ENCODE measurements around the gene PTTG1IP. TPM values are rescaled to one million over a fixed set of nuclear protein-coding genes. Genes with fewer than 3 reads are reported as not detected.

Gene PTTG1IP
- total RNA-seq, 2 experiments from 2014 or later = 60.7 to 61.8 TPM

GRCh38 chr21:44903050-44903685, 29.7 kb upstream of the PTTG1IP start:
- no peaks in the 10 kb centered on the region for H3K27me3 Mint-ChIP-seq
- ChIA-PET POLR2A (interaction anchor here (1.3 kb wide), 1 partner anchor 24 kb away, joined by 4 read pairs; no protein-coding TSS in a partner anchor), CTCF (no interaction called here)
- H3K9me3 Mint-ChIP-seq = no peaks in the 10 kb centered on the region
- H3K4me1 Mint-ChIP-seq (ENCODE audit: low read depth) = peaks cover 19% of the 10 kb centered on the region
- H3K27ac Mint-ChIP-seq = no peak overlapping the region
- DNase-seq = no peak
- H3K4me3 Mint-ChIP-seq = no peak overlapping the region
- intact Hi-C loops (cut with micrococcal nuclease) = no loop called here
- TF ChIP-seq, protein P1, sequence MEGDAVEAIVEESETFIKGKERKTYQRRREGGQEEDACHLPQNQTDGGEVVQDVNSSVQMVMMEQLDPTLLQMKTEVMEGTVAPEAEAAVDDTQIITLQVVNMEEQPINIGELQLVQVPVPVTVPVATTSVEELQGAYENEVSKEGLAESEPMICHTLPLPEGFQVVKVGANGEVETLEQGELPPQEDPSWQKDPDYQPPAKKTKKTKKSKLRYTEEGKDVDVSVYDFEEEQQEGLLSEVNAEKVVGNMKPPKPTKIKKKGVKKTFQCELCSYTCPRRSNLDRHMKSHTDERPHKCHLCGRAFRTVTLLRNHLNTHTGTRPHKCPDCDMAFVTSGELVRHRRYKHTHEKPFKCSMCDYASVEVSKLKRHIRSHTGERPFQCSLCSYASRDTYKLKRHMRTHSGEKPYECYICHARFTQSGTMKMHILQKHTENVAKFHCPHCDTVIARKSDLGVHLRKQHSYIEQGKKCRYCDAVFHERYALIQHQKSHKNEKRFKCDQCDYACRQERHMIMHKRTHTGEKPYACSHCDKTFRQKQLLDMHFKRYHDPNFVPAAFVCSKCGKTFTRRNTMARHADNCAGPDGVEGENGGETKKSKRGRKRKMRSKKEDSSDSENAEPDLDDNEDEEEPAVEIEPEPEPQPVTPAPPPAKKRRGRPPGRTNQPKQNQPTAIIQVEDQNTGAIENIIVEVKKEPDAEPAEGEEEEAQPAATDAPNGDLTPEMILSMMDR (IDR thresholded peaks at IDR 0.05) = no peak
- no peak for ATAC-seq
- H3K36me3 Mint-ChIP-seq (ENCODE audit: low read depth) = peaks cover 60% of the 10 kb centered on the region

DNA sequence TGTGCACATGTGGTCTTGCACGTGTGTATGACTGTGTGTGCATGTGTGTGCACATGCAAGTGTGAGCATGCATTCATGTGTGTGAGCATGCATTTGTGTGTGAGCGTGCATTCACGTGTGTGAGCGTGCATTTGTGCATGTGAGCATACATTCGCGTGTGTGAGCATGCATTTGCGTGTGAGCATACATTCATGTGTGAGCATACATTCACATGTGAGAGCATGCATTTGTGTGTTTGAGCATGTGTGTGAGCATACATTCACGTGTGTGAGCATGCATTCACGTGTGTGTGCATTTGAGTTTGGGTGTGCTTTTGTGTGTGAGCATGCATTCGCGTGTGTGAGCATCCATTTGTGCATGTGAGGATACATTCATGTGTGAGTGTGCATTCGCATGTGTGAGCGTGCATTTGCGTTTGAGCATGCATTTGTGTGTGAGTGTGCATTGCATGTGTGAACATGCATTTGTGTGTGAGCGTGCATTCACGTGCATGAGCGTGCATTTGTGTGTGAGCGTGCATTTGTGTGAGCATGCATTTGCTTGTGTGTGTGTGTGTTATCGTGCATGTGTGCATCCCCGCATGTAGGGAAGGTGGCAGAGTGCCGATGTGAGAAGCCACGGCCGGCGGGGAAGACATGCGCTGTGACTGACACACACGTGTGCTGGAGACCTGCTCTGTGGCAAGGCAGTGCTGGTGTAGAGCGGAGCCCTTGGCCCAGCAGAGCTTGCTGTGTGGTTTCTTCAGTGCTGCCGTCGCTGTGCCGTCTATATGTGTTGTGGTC, 29.0 kb upstream of the PTTG1IP start:
- no peak for DNase-seq
- ChIA-PET CTCF (no interaction called here), POLR2A (interaction anchor here (1.3 kb wide), 1 partner anchor 25 kb away, joined by 4 read pairs; no protein-coding TSS in a partner anchor)
- TF ChIP-seq, protein P1 (IDR thresholded peaks at IDR 0.05) = no peak
- Mint-ChIP-seq H3K36me3 (ENCODE audit: low read depth) (peaks cover 59% of the 10 kb centered on the region), H3K27ac (no peak overlapping the region), H3K4me1 (ENCODE audit: low read depth) (peaks cover 13% of the 10 kb centered on the region), H3K27me3 (no peaks in the 10 kb centered on the region), H3K4me3 (no peak overlapping the region), H3K9me3 (no peaks in the 10 kb centered on the region)
- intact Hi-C loops (cut with micrococcal nuclease) = no loop called here
- ATAC-seq = no peak

DNA sequence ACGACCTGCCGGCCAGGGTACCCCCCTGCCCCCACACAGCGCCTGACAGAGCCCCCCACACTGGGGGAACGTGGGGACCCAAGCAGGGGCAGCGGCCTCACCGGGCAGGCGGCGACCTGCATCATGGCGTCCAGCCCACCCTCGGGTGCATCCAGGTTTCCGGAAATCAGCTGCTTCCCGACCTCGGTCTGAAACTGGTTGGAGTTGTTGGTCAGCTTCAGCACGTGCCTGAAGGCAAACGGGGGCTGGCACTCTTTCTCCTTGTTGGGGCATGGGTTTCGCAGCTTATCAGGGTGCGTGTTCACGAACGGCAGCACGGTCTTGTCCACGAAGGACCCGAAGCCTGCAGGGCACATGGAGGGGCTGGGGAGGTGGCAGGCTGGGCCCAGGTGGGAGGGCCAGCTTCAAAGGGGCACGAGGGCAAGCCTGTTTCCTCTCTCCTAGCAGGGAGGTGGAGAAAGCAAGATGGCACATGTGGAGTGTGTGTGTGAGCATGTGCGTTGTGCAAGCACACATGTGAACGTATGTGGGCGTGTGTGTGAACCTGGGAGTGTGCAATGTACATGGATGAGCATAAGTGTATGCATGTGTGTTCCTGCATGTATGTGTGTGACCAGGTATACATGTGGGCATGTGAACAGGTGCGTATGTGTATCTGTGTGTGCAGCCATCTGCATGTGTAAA, 28.0 kb upstream of the PTTG1IP start:
- CTCF ChIA-PET = interaction anchor here (0.8 kb wide), 1 partner anchor 30 kb away, joined by 3 read pairs; no protein-coding TSS in a partner anchor
- DNase-seq (no peak), ATAC-seq (no peak)
- TF ChIP-seq, protein P1 (IDR thresholded peaks at IDR 0.05) = no peak
- H3K4me3 Mint-ChIP-seq = no peak overlapping the region
- H3K27ac Mint-ChIP-seq = no peak overlapping the region
- no peaks in the 10 kb centered on the region for H3K27me3 Mint-ChIP-seq
- H3K36me3 Mint-ChIP-seq (ENCODE audit: low read depth) = peaks cover 57% of the 10 kb centered on the region
- H3K4me1 Mint-ChIP-seq (ENCODE audit: low read depth) = peaks cover 12% of the 10 kb centered on the region
- H3K9me3 Mint-ChIP-seq = no peaks in the 10 kb centered on the region
- intact Hi-C loops (cut with micrococcal nuclease) = no loop called here
- POLR2A ChIA-PET = interaction anchor here (0.6 to 17.0 kb wide), 3 partner anchors 10 to 55 kb away, joined by 3 to 166 read pairs (median 4); partner anchors contain the start of gene PTTG1IP

DNA sequence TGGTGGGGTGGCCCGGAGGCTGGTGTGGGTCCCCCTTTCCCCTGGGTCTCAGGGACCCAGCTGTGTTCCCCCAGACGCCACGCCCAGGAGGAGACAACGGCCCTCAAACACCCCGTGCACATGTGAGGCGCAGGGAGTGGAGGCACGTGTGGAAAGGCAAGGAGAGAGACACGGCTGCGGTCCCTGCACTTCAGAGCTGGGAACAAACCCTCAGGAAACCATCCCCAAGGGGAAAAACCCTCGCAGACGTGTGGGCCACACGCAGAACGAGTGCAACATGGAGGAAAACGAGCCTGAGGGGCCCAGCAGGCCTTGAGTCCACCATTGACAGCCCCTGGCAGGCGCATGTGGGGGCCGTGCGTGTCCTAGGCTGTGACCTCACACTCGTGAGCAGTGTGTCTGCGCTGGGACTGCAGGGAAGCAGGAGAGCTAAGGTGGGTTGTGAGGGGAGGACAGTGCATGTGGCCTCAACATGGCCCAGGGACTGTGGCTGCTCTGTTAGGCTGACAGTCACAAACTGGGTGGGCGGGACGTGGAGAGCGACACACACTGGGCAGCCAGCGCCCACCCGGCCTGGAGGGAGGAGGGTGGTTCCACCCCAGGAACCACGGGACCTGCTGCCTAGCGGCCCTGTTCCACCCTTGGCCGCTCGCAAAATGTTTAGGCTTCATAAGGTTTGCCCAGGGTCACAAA, 27.2 kb upstream of the PTTG1IP start:
- no peak overlapping the region for H3K27ac Mint-ChIP-seq
- TF ChIP-seq, protein P1 (IDR thresholded peaks at IDR 0.05) = no peak
- peaks cover 56% of the 10 kb centered on the region for H3K36me3 Mint-ChIP-seq (ENCODE audit: low read depth)
- ATAC-seq = no peak
- H3K4me3 Mint-ChIP-seq = no peak overlapping the region
- ChIA-PET CTCF (interaction anchor here (0.8 kb wide), 1 partner anchor 31 kb away, joined by 3 read pairs; no protein-coding TSS in a partner anchor), POLR2A (interaction anchor here (0.6 to 17.0 kb wide), 3 partner anchors 11 to 56 kb away, joined by 3 to 166 read pairs (median 4); partner anchors contain the start of gene PTTG1IP)
- DNase-seq = no peak
- peaks cover 10% of the 10 kb centered on the region for H3K4me1 Mint-ChIP-seq (ENCODE audit: low read depth)
- H3K9me3 Mint-ChIP-seq = no peaks in the 10 kb centered on the region
- H3K27me3 Mint-ChIP-seq = no peaks in the 10 kb centered on the region
- intact Hi-C loops (cut with micrococcal nuclease) = no loop called here

Measured in activated CD8-positive, alpha-beta T cell treated with anti-CD3 and anti-CD28 coated beads for 36 hours (primary cell).